HG03139 (cell line): ENCODE measurements around the gene GTSE1.

Source experiments
- ATAC-seq: cut with Tn5 transposase; IDR thresholded peaks from one replicate; pipeline ENCODE4 v1.9.1; 2021; ENCODE audit not compliant: unreplicated experiment

The GTSE1 gene

DNA sequence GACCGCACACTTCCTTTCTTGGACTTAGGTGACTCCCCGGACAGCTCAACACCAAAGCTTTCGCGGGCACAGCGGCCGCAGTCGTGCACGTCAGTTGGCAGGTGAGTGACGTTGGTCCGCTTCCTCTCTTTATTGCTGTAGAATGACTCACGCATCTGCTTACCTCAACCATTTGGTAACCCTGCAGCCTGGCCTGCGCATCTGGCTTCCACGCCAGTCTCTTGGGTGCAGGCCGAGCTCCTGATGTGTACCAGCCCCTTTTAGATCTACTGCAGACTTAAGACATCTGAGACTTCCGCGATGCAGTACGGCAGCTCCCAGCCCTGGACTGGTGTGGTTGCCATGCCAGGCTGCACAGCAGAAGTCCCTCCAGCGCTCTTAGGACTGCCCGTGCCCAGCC, 26.5 kb downstream of the GTSE1 start:
- no peak for ATAC-seq

DNA sequence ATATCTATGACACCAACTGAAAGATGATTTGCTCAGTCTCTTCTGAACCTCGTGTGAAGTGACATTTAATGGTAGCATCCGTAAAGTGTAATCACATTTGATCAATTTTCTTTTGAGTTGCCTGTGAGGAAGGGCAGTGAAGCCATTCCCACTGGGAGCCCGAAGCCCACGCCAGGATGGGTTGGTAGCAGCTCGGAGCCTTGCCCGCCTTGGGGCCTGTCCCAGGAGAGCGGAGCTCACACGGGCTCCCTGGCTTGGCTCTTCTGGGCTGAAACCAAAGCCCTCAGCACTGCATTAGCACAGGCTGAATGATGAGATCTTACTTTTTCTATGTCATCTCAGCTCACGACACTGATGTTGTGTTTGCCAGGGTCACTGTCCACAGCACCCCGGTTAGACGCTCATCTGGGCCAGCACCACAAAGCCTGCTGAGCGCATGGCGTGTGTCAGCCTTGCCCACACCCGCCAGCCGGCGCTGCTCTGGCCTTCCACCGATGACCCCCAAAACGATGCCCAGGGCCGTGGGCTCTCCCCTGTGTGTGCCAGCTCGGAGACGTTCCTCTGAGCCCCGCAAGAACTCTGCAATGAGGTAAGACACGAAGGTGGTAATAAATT, 29.5 kb downstream of the GTSE1 start:
- ATAC-seq, result no peak

DNA sequence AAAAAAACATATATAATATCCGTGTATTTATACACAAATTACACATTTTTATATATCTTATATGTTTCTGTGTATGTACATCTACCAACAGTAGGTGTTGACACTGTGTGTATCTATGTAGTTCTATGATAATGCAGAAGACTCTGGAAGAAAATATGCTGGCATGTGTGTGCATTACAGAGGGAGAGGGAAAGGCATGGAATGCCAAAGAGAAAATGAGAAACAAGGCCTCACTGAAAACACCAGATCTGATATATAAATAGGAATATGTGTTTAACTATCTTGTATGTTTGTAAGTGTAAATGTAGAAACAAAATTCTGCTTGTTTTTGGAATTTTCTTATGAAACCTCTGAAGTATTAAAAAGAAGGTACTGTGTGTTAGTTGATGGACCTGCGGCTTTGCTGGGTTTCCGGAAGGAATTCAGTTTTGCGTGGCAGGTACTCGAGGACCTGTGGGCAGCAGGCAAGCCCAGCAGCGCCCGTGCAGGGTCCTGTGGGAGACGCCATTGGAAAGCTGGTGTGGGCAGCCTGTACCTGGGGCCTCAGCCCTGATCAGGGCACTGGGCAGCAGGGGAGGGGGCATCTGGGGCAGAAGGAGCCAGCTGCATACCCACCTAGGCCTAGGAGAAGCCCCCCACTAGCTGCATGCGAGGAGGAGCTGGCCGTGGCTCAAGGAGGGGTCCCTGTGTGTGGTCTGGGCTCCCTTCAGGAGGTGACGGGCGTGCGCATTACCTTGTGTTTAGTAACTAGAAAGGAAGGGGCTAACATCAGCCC, 31.2 kb downstream of the GTSE1 start:
- ATAC-seq, result no peak

DNA sequence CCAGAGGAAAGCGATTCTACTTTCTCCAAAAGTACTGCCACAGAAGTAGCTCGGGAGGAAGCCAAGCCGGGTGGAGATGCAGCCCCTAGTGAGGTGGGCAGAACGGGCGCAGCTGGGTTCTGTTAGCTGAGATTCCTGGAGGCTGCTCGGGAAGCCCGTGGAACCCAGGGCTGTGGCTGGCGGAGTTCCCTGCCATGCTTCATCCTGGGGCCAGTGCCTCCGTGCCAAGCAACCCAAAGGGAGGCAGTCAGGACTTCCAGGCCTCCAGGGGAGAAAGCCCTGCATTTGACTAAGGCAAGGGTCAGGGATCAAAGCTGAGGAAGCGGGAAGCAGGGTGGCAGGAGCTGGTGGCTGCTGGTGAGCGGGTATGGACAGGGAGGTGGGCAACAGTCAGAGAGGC, 32.1 kb downstream of the GTSE1 start:
- ATAC-seq, result no peak

DNA sequence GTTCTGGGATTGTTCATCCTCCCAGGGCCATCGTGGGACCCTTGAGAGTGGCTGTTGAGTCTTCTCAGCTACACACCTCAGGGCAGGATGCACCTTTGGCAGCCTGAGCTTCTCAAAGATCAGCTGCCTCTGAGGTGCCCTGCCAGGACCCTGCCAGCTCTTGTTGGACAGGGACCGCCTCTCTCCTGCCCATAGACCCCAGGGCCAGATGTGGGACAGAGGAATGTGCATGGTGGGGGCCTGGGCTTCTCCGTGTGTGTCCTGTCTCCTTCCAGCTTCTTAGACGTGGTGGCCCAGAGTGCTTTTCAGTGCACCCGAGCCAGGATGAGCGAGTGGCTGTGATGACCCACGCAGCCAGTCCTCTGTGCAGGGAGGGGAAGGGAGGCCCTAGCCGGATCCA, 32.9 kb downstream of the GTSE1 start:
- no peak for ATAC-seq

DNA sequence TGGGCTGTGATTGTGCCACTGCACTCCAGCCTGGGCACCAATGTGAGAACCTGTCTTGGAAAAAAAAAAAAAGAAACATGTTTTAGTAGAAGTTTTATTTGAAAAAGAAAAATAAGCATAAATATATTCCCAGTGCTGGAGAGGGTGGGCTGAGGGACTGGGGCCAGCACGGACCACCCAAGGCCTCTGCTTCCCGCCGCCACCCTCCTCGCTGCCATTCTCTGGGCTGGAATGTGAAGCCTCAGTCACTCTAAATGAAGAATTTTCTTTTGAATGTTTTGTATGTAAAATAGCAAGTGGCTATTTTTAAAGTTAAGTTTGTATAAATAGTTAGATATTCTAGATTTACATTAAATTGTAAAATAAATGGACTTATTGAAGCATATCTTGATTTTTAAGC, 33.8 kb downstream of the GTSE1 start:
- no peak for ATAC-seq

DNA sequence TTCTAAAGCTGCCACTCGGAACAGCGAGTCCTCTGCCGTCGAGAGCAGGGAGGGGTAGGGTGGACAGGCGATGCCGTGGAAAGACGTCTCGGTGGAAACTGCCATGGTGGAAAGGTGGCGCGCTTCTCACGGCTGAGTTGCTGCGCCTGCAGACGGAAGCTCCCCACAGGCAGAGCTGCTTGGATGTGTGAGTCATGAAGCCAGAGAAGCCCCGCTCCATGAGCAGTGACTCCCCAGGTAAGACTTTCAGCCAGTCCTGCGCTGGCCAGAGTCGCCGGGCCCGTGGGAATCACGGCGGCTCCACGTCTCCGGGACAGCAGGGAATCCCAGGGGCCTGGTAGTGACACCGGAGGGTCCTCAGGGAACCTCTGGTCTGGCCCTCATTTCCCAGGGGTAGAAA, 34.8 kb downstream of the GTSE1 start:
- no peak for ATAC-seq

DNA sequence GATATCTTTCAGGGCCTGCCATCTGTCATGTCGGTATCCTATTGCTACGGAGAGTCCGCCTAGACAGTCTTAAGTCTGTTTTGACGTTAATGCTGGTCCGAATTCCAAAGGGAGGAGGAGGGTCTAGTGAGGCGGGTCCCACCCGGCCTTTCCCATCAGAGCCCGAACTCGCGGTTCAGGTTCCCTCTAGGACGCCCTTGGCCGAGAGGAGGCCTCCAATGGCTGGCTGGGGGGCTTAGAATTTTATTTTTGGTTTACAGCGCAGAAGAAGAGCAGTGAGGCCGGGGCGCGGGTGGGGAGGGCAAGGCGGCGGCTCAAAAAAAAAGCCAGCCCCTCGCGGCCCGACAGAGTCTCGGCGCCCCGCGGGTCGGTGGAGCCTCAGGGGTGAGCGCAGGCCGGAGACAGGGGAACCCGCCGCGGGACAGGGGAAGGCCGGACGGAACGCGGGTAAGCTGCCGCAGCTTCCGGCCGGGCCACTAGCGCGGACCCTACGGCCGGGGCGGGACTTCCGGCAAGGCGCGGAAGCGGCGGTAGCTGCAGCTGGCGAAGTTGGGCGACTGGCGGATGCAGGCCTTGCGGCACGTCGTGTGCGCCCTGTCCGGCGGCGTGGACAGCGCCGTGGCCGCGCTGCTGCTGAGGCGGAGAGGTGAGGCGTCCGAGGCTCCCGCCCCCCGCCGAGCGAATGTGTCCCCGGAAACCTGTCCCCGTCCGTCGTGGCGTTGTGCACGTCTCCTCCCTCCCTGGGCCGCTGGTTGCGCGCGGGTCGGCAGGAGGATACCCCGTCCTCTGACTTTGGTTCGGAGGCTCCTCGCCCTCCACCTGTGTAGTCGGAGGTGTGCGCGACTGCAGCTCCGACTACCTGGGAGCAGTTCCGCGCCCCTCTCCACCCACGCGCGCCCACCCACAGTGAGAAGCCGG, 38.8 kb downstream of the GTSE1 start, which contains the start of gene TRMU:
Gene TRMU (plus strand): TSS at position 514 of the 918 bp plus-strand sequence. CDS start 51 bp downstream, at position 565.
- ATAC-seq, result peak; percentile 78

DNA sequence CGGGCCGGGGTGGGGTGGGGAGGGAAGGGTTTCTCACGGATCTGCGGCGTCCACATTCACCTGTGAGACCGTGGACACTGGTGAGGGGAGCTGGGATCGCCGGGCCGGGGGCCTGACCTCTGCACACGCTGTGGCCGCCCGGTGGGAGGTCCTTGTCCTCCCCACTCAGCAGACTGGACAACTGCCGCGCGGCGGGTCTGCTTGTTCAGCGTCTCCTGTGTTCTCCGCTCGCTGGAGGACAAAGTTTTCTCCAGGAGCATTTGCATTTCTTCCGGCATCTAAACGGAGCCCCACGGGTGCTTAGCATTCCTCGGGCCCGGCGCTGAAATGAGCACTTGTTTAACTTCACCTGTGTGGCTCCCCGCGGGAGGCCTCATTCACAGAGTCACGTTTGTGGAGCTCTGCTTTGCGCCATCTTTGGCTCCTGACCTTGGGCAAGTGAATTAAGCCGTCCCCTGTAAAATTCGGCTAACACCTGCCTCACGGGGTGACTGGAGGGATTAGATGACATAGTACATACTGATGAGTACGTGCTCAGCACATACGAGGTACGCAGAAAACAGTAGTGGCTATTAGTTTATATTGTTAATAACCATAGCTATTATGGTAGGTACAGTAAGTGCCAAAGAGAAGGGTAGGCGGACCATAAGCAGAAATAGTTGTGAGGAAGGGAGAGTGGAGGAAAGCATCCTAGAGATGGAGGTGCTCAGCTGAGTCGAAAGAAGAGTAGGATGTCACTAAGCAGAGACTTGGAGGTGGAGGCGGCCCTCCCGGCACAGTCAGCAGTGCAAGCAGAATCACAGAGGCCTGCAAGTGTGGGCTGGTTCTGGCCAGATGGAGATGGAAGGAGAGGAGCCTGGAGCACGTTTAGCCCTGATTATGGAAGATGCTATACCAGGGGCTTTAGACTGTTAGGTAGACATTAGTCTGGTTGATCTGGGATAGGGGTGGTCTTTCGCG, 39.7 kb downstream of the GTSE1 start:
- ATAC-seq, result no peak

DNA sequence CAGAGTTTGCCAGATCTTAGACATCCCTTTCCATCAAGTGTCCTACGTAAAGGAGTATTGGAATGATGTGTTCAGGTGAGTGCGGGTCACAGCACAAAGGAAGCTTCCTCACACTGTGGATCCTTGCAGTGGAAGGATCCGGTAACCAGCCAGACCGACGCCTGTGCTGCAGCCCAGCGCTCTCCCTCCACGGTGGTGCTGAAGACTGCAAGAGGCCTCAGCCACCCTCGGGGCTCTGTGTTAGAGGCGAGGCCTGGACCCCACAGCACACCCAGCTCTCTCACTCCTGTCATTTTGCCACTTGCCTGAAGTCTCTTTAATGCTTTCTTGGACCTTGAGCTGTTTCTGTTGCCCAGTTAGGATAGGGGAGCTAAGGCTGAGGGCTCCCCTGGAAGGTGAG, 41.2 kb downstream of the GTSE1 start:
- no peak for ATAC-seq

DNA sequence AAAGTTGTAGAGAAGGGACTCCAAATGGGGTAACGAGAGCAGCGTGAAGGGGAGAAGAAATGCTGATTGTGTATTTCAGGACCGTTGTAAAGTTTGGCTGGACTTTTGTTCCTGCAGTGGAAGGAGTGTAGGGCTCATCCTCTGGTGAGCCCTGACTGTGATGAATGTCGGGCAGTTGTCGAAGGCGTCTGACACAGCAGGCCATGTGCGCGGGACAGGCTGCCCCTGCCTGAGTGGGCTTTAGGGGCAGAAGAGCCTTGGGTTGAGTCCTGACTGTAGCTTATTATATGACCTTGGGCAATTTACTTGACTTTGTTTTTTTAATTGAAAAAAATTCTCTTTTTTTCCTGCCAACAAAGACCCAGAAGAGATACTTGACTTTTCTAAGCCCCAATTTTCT, 42.0 kb downstream of the GTSE1 start:
- ATAC-seq, result no peak

DNA sequence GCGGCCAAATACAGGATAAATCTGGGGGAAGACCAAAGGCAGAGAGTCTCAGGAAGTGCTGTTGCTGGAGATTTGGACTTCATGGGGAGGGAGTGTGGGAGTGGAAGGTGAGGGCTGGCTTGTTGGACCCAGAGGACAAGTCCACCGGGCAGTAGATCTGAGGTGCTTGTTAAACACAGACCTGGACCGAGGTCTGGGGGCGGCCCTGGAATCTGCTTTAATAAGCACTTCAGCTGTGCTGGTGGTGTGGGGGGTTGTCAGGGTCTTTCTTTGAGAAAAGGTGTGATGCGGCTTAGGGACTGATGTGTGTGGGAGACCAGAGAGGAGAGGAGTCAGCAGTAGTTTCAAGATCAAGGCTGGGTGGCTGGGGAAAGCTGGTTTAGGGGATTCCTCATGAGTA, 43.3 kb downstream of the GTSE1 start:
- ATAC-seq, result no peak

DNA sequence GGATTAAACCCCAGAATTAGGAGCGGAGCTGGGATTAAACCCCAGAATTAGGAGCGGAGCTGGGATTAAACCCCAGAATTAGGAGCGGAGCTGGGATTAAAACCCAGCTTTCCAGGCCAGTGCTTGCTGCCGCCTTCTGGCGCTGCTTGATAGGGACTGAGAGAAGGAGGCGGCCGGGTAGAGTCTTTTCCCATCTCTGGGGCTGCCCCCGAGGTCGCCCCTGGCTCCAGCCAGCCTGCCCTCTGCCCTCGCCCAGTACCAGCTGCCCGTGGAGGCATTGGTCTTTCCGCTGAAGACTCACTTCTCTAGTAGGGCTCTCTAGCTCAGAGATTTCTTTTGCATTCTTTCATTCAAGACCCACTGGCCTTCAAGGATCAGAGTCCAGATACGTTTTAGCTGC, 44.0 kb downstream of the GTSE1 start:
- no peak for ATAC-seq

DNA sequence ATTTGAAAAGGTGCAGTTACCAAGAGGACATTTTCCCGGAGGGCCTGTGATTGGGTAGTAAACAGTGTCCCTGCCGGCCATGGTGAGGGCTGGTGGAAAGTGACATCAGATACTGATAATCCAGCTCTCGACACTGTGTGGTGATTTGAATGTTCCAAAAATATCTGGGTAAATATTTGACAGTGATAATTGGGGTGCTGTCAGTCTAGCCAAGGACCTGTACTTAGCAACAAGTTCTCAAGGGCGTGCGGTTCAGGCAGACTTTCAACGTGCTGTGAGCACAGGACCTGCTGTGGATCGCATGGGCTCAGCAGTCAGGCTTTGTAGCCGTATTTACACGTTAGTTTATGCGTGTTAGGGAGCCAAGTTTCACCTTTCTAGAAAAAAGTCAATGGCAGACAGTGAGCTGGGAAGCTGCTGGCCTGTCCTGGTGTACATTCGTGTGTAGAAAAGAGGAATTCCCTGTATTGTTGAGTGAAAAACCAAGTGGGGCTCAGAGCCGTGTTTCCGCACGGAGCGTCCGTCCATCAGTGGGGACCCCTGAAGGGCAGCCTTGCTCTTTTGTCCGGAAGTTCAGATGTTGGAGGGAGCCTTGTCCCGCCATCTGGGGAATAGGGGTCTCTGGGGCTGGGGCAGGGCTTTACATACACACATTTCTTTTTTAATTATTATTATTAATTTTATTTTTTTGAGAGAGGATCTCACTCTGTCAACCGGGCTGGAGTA, 50.2 kb downstream of the GTSE1 start:
- ATAC-seq, result no peak

DNA sequence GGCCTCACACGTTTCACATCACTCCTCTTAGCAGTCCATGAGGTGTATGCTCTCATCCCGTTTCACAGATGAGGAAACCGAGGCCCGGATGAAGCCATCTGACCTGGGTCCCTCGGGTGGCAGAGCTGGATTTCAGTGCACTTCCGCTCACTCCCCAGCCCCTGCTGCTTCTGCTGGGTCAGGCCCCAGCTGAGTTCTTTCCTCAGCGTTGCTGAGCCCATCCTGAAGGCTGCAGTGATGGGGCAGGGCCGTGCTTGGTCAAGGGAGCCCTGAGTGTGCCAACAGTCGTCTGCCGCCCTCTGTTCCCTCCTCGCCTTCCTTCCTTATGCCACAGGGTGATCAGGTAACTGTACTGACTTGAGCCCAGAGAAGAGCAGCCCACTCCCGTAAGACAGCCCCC, 51.0 kb downstream of the GTSE1 start:
- no peak for ATAC-seq

DNA sequence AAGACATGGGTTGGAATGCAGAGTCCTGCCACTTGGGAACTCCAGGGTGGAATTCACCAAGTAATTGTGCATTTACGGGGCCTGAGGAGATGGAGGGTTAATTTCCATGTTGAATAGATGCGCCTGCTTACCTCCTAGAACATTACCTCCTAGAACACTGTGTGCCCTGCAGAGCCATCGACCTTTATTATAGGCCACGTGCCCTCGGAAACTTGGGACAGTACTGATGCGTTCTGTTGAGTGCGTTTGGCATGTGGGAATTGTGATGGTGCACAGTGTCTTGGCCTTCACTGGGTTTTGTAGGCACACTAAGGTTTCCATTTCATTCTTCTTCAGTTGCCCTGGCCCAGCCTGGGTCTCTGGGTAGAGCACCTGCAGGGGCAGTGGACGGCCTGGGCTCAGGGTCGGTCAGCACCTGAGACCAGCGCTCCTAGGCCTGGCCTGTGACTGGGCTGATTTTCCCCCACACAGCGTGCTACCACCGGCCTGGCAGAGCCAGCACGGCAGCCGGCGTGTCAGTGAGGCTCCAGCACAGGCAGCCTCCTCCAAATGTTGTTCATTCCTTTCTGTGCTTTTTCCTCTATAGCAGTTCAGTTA, 51.5 kb downstream of the GTSE1 start:
- ATAC-seq, result no peak

DNA sequence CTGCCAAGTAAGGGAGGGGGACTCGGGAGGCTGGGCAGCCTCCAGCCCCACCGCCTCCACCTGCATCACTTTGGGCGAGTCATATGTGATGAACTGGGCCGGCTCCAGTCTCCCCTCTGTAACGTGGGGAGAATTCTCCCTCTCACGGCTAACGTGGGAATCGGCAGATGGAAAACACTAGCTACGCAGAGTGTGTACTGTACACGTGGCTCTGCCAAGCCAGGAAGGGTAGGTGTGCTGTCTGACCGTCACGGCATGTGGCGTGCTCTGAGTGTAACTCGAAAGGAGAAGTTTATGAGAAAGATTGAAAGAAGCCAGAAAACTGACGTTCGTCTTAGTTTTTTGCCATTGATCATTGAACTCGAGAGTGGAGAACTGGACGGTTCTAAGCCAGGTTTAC, 52.6 kb downstream of the GTSE1 start:
- ATAC-seq, result no peak

DNA sequence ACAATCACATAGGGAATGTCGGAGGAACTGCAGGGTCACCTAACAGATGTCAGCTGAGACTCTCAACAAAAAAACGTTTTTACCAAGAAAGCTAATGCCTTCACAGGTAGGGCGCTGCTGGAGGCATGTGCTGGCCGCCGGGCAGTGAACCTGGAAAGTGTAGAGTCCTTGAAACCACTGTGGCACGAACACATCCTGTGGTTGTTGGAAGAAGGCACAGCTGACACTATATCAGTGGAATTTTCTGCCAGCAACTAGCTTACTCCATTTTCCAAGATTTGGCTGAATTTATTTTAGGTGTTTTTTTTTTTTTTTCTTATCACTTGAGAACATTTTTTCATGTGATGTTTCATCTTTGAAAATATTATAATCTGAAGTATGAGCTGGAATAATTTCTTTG, 53.0 kb downstream of the GTSE1 start:
- ATAC-seq, result no peak

DNA sequence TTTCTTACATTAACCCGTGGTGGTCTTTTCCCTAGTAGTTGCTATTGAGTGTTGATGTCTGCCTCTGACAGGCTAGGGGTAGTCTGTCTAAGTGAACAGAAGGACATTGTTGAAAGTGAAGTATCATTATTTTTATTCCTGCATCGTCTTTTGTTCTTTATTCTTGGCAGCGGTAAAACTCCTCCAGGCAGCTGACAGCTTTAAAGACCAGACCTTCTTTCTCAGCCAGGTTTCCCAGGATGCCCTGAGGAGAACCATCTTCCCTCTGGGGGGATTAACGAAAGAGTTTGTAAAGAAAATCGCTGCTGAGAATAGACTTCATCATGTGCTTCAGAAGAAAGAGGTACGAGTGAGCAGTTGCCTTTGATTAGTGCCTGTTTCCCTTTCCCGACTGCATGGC, 53.5 kb downstream of the GTSE1 start:
- ATAC-seq, result no peak

DNA sequence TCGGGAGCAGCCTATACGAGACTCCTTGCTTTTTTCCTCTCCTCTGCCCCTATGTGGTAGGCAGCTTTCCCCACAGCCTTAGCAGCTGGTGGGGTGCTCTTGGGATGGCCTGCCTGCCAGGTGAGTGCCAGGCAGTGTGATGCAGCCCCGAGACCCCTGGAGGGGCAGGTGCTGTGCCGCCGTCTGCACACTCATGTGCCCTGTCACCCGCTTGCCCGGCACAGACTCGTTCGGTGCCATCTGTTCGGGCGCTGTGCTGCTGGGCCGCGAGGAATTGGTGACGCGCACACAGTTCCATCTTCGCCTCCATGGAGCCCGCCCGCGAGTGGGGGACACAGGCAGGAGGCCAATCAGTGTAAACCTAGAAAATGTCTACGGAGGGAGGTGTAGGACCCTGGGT, 54.0 kb downstream of the GTSE1 start:
- ATAC-seq, result no peak
